GM11168 (cell line): ENCODE results near the gene LILRA1.
"Not testable (repeated sequence)": the region's sequence is repeated elsewhere in the genome, so short reads cannot be mapped to it uniquely, and the experiment has no call there.

ENCODE experiments used
- in situ Hi-C: fragments of 300-500 bp; cut with MboI; formaldehyde crosslinking; loops from one replicate; pipeline ENCODE4 v1.12.0; 2022; ENCODE audit warnings: low sequenced_read_pairs; ENCODE audit not compliant: unreplicated experiment

The LILRA1 gene

DNA sequence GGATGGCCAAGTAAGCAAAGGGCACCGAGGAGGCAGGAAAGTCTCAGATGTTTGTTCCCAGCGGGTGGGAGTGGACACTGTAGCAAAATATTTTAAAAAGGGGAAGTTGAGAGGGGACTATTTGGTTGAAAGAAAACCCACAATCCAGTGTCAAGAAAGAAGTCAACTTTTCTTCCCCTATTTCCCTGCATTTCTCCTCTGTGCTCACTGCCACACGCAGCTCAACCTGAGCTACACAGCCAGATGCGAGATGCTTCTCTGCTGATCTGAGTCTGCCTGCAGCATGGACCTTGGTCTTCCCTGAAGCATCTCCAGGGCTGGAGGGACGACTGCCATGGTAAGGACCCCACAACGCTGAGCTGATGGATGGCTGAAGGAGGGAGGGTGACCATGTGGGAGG lies at the start of gene LILRA1:
Gene LILRA1, plus strand, starts transcription at position 188 of the 400 bp plus-strand sequence. CDS start 613 bp downstream, outside the sequence.
- in situ Hi-C loops: not testable (repeated sequence)

DNA sequence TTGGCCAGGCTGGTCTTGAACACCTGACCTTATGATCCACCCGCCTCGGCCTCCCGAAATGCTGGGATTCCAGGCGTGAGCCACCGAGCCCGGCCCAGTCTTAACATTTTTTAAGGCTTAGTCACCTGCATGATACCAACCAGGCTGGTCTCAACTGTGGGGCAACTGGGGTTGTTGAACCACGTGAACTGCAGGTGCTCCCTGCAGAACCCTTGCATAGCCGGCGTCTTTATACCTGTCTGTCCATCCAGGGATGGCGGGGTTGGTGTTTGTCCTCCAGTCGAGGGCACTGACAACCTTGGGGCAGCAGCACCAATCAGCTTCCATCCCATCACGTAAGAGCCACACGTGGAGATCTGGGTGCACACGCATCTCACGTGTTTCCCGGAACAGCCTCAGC lies 44.6 kb upstream of the LILRA1 start:
- in situ Hi-C loops: no loop called here

DNA sequence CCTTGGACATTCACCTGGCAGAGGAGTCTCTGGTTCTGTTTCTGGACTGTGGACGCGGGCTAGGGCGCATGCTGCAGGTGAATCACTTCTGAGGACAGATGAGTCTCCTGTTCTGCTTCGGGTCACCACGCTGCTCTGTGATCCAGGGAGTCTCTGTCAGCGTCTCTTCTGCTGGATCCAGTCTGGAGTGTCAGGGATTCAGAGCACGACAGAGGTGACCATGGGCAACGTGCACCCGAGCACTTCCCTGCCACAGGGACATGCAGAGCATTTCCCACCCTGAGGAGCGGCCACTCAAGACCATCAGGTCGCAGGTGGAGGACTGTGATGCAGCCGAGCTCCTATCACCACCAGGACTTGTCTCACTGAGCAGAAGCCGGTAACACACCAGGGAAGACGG lies 44.2 kb upstream of the LILRA1 start:
- in situ Hi-C loops: no loop called here

DNA sequence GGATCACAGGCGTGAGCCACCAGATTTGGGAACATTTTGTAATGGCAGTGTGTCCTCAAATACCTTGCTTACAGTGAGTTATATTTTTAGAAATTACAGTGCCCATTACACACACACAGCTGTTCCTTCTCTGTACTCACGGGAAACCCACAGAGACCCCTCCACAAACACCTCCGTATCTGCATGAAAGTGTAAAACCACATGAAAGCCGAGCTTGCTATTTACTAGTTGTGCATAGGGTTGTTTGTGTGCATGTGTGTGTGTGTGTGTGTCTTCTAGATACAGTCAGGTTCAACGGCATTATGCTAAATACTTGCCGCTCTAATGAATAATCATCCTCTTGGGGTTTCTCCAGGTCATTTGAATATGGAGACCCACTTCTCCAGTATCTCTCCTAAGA lies 42.1 kb upstream of the LILRA1 start:
- in situ Hi-C loops: no loop called here

DNA sequence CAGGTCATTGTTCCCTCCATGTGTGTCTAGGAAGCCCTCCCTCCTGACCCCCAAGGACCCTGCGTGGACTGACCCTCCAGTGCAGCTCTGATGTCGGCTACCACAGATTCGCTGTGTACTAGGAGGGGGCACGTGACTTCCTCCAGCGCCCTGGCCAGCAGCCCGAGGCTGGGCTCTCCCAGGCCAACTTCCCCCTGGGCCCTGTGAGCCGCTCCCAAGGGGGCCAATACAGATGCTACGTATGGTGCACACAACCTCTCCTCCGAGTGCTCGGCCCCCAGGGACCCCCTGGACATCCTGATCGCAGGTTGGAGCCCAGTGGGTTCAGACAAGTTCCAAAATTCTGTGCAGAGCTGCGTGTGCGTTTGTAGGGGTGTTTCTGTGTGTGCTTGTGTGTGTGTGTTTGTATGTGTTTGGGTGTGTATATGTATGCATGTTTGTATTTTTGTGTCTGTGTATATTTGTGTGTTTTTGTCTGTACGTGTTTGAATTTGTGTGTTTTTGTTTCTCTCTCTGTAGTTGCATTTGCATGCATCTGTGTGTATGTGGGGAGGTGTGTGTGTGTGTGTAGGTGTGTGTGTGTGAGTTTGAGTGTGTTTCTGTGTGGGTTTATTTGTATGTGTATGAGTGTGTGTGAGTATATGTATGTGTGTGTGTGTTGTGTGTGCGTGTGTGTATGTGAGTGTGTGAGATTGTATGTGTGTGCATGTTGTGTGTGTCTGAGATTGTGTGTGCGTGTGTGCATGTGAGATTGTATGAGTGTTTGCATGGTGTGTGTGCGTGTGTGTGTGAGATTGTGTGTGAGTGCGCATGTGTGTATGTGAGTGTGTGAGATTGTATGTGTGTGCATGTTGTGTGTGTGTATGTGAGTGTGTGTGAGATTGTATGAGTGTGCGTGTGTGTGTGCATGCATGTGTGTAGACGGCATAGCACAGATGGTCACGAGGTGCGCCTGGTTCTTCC lies 41.2 kb upstream of the LILRA1 start:
- in situ Hi-C loops: no loop called here

GRCh38 chr19:54552913-54553310 lies 40.5 kb upstream of the LILRA1 start:
- in situ Hi-C loops: no loop called here

GRCh38 chr19:54554006-54554405 lies 39.4 kb upstream of the LILRA1 start:
- in situ Hi-C loops: no loop called here

DNA sequence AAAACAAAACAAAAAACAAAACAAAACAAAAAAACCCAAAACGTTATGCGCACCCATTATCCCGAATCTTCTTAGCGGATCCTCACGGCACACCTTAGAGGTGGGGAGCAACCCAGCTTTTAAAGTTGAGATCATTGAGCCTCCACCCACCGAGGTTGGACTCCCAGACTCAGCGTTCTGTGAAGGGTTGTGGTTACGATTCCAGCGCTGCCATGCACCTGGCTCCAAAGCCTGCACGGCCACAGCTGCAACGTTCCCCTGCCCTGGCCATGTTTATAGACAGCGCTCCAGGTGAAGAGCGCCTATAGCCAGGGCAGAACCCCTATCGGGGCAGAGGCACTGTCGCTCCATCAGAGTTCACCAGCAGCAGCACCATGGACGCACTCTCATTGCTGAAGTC lies 38.5 kb upstream of the LILRA1 start:
- in situ Hi-C loops: no loop called here

- in situ Hi-C loops: no loop called here
Measured at GRCh38 chr19:54556194-54556593, 37.2 kb upstream of the LILRA1 start.

GRCh38 chr19:54558339-54558738 lies 35.1 kb upstream of the LILRA1 start:
- in situ Hi-C loops: no loop called here

DNA sequence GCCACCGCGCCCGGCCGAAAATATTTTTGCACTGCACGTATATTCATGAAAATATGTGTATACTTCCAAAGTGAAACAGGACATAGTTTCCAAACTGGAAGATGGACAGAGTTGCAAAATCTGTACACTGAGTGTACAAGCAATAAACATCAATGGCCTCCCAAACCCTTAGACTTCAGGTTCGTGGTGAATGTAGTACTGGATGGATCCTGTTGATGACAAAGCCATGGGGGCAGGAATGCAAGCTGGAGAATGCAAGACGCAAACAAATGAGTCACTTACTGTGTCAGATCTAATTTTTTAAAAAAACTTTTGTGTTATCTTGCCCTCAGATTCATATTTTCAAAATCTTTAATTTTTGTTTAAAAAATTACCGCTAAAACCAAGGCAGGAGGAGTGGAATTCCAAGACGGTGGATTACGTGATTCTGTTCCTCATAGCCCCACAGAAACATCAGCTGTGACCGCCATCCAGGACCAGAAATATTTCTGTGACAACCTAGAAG lies 32.5 kb upstream of the LILRA1 start:
- in situ Hi-C loops: no loop called here

DNA sequence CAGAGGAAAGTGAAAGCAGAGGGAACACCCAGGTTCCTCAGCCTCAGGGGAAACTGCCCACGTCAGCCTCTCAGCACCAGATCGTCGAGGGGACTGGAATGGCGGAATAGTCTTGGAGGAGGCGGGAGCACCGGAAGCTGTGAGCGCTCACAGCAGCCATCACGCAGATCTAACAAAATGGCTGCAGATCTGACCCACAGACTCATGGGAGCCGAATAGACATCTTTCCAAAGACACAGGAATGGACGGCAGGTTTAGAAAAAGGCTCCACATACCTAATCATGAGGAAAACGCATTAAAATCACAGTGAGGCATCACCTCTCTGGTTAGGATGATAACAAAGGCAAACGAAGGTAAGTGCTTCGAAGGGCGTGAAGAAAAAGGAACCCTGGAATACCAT lies 31.6 kb upstream of the LILRA1 start:
- in situ Hi-C loops: no loop called here

- in situ Hi-C loops: not testable (repeated sequence)
Measured at GRCh38 chr19:54563206-54563605, 30.2 kb upstream of the LILRA1 start.

- in situ Hi-C loops: no loop called here
Measured at GRCh38 chr19:54570316-54570715, 23.1 kb upstream of the LILRA1 start.

DNA sequence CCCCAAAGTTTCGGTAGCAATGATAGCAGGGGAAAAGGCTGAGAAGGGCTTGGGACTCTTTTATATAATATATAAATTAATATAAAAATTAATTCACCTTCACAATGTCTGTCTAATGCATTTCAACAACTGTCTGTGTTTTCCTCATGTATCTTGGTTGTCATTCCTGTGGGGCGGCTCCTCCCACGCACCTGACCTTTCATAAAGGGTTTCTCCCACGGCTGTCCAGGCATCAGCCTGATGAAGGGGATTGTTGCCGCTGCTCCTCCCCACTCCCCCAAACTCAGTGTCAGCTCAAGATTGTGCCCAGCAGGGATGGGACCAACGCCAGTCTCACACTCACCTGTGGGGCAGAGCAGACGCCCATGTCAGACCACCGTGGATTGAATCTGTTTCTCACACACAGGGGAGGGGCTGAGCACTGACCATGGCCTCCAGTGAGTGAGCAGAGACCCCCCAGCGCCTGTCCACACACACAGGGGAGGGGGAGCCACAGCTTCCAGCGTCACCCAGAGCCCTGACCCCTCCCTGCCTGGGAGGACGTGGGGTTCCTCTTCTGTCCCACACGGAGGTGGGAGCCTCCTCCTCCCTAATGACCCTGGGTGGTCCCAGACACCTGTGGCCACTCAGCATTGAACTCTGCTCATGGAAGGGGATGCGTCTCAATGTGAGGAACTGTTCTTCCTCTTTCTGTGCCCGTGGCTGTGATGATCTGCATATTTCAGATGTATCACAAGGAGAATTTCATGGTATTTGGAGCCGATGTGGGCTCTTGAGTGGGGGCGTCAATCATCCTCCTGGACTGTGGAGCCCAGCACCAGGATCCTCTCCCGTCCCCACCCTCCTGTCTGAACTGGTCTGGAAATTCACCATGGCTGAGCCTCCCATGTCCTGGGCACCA lies 21.5 kb upstream of the LILRA1 start:
- in situ Hi-C loops: not testable (repeated sequence)

DNA sequence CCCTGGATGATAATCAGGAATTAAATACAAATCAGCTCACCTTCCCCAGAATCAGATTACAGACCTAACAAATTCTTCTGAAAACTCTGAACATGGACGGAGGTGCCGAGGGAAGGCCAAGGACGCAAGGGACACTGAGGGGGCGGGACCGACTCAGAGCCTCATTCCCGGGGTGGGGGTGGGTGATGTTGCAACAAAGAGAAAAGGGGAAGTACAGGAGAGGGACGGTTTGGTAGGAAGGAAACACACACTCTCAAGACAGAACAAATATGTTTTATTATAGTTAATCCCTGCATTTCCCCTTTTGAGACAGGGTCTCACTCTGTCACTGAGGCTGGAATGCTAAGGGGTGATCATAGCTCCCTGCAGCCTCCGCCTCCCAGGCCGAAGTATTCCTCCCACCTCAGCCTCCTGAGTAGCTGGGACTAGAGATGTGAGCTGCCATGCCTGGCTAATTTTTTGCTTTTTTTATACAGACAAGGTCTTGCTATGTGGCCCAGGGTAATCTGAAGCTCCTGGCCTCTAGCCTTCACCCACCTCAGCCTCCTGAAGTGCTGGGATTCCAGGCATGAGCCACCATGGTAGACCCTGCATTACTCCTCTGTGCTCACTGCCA lies 20.6 kb upstream of the LILRA1 start:
- in situ Hi-C loops: no loop called here

- in situ Hi-C loops: no loop called here
Measured at GRCh38 chr19:54573330-54573872, 20.0 kb upstream of the LILRA1 start, which contains the start of gene LILRA2. TSS of gene LILRA2 (plus strand) at chr19:54573790. CDS start at chr19:54573879, 89 bp downstream.

- in situ Hi-C loops: no loop called here
Measured at GRCh38 chr19:54574051-54574450, 19.4 kb upstream of the LILRA1 start.

- in situ Hi-C loops: no loop called here
Measured at GRCh38 chr19:54574527-54575056, 18.8 kb upstream of the LILRA1 start.

DNA sequence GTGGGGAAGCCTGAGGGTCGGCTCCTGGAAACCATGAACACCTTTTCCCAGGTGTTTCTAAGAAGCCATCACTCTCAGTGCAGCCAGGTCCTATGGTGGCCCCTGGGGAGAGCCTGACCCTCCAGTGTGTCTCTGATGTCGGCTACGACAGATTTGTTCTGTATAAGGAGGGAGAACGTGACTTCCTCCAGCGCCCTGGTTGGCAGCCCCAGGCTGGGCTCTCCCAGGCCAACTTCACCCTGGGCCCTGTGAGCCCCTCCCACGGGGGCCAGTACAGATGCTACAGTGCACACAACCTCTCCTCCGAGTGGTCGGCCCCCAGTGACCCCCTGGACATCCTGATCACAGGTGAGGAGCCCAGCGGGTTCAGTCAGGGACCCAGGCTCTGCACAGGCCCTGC lies 18.2 kb upstream of the LILRA1 start:
- in situ Hi-C loops: not testable (repeated sequence)
